ENCODE measurements around the gene GET4.

GRCh38 chr7:907158-907980, 31.0 kb downstream of the GET4 start:
- TF ChIP-seq EZH2 (IDR thresholded peaks at IDR 0.05) = no peak
- no peak for TF ChIP-seq CTCF (IDR thresholded peaks at IDR 0.05)
- TF ChIP-seq EZH2phosphoT487 (IDR thresholded peaks at IDR 0.05) = no peak
